Measurements from ENCODE around the gene PLAU. TPM values are rescaled to one million over a fixed set of nuclear protein-coding genes. Genes with fewer than 3 reads are reported as not detected.

PLAU gene
- total and polyA plus RNA-seq, 2 experiments from 2014 or later = 5.2 to 11.1 TPM

DNA sequence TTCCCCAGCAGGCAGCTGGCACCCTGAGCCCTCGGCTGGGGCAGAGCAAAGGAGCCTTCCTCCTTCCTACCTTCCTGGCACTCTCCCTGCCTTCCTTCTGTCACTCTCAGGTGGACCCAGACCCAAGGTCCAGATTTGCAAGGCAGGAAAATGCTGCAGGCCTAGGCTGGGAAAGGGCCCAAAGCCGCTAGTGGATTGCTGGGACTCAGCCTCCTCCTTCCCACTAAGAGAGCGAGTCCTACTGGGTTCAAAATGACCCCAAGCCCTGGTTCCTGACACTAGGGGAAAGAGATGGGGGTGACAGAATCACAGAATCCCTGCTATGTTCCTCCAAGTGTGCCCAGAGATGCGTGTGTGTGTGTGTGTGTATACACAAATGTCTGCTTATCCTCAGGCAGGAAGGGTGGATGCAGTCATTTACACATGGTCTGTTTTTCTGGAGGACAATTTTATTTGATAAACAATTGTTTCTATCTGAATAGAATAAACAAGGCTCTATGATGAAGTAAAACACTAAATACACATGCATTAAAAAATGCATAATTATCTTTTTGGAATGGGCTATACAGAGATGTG is 1.3 kb upstream of the PLAU start:
- Histone ChIP-seq H3K36me3 (replicated peaks; ENCODE audit: insufficient read depth, low read depth) (no peaks in the 10 kb centered on the region), H2AFZ (no peak overlapping the region), H3K4me2 (no peak overlapping the region)

DNA sequence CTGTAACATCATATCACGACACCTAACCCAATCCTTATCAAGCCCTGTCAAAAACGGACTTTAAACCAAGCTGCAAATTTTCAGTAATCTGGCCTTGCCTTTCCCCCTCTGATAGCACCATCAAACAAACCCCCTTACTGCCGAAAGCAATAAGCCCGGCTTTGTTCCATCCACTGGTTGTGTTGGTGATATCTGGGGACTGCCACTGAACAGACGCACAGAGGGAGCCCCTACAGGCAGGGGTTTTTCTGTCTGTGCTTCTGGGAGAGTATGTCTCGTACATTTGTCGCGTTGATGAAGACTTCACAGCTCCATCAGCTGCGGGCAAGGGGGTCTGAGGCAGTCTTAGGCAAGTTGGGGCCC is 550 bp upstream of the PLAU start:
- 24% methylated on average over 9 of the region's 9 CpGs for WGBS (ENCODE audit: low lambda C conversion rate, missing lambda C conversion rate)
- peak overlapping the region; percentile 99 for H3K4me2 ChIP-seq
- H3K79me2 ChIP-seq = no peaks in the 10 kb centered on the region
- peak overlapping the region; percentile 70 for H3K4me3 ChIP-seq
- peak overlapping the region; percentile 43 for H3K27ac ChIP-seq
- no peaks in the 10 kb centered on the region for H4K20me1 ChIP-seq (ENCODE audit: insufficient read depth, poor library complexity, severe bottlenecking)
- DNase-seq (ENCODE audit: low spot score) = no peak
- peaks cover 6% of the 10 kb centered on the region for H3K27me3 ChIP-seq
- H3K9me2 ChIP-seq (replicated peaks; ENCODE audit: insufficient read depth) = no peaks in the 10 kb centered on the region
- TF ChIP-seq, protein P1, sequence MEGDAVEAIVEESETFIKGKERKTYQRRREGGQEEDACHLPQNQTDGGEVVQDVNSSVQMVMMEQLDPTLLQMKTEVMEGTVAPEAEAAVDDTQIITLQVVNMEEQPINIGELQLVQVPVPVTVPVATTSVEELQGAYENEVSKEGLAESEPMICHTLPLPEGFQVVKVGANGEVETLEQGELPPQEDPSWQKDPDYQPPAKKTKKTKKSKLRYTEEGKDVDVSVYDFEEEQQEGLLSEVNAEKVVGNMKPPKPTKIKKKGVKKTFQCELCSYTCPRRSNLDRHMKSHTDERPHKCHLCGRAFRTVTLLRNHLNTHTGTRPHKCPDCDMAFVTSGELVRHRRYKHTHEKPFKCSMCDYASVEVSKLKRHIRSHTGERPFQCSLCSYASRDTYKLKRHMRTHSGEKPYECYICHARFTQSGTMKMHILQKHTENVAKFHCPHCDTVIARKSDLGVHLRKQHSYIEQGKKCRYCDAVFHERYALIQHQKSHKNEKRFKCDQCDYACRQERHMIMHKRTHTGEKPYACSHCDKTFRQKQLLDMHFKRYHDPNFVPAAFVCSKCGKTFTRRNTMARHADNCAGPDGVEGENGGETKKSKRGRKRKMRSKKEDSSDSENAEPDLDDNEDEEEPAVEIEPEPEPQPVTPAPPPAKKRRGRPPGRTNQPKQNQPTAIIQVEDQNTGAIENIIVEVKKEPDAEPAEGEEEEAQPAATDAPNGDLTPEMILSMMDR (IDR thresholded peaks at IDR 0.05; ENCODE audit: poor library complexity) = peak; percentile 11
- no peak for TF ChIP-seq EZH2phosphoT487 (IDR thresholded peaks at IDR 0.05; ENCODE audit: low read depth, severe bottlenecking, unreplicated experiment)
- peaks cover 48% of the 10 kb centered on the region for H3K4me1 ChIP-seq (ENCODE audit: insufficient read depth)
- H3K36me3 ChIP-seq (replicated peaks; ENCODE audit: insufficient read depth, low read depth) = no peaks in the 10 kb centered on the region
- H2AFZ ChIP-seq = peak overlapping the region; percentile 29
- H3K9me3 ChIP-seq (ENCODE audit: low read depth) = no peaks in the 10 kb centered on the region

More for the DNA sequence above, 1.3 kb upstream of the PLAU start:
- Histone ChIP-seq H3K27ac (peak overlapping the region; percentile 46), H4K20me1 (ENCODE audit: insufficient read depth, poor library complexity, severe bottlenecking) (no peaks in the 10 kb centered on the region), H3K79me2 (no peaks in the 10 kb centered on the region), H3K9me2 (replicated peaks; ENCODE audit: insufficient read depth) (no peaks in the 10 kb centered on the region), H3K27me3 (peaks cover 6% of the 10 kb centered on the region), H3K9me3 (ENCODE audit: low read depth) (no peaks in the 10 kb centered on the region), H3K4me1 (ENCODE audit: insufficient read depth) (peaks cover 48% of the 10 kb centered on the region), H3K4me3 (no peak overlapping the region)
- DNase-seq (ENCODE audit: low spot score) = no peak
- 89% methylated on average over 4 of the region's 4 CpGs for WGBS (ENCODE audit: low lambda C conversion rate, missing lambda C conversion rate)
- TF ChIP-seq, protein P1 (IDR thresholded peaks at IDR 0.05; ENCODE audit: poor library complexity) = no peak
- no peak for TF ChIP-seq EZH2phosphoT487 (IDR thresholded peaks at IDR 0.05; ENCODE audit: low read depth, severe bottlenecking, unreplicated experiment)
- TF ChIP-seq EZH2 (IDR thresholded peaks at IDR 0.05; ENCODE audit: borderline replicate concordance) = no peak

DNA sequence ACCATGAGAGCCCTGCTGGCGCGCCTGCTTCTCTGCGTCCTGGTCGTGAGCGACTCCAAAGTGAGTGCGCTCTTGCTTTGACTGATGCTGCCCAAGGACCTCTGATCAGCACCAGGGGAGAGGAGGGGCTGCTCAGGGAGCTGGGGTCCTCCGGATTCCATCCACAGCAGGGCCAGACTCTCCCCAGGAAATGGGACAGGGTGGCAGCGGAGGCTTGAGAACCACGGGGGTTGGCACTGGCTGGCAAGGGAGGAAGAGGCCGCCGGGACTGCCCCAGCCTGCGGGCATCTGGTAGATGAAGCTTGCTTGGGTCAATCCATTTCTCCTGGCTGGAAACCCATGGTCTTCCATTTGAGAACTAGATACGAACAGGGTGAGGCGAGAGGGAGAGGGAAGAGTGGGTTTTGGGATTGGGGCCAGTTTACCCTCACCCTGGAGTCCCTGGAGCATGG is 647 bp downstream of the PLAU start:
- H3K36me3 ChIP-seq (replicated peaks; ENCODE audit: insufficient read depth, low read depth) = no peaks in the 10 kb centered on the region
- peaks cover 6% of the 10 kb centered on the region for H3K27me3 ChIP-seq
- no peaks in the 10 kb centered on the region for H4K20me1 ChIP-seq (ENCODE audit: insufficient read depth, poor library complexity, severe bottlenecking)
- WGBS (ENCODE audit: low lambda C conversion rate, missing lambda C conversion rate) = 19% methylated on average over 14 of the region's 14 CpGs
- TF ChIP-seq EZH2 (IDR thresholded peaks at IDR 0.05; ENCODE audit: borderline replicate concordance) (no peak), EZH2phosphoT487 (IDR thresholded peaks at IDR 0.05; ENCODE audit: low read depth, severe bottlenecking, unreplicated experiment) (no peak)
- TF ChIP-seq, protein P1 (IDR thresholded peaks at IDR 0.05; ENCODE audit: poor library complexity) = no peak
- H3K79me2 ChIP-seq = no peaks in the 10 kb centered on the region
- no peak for DNase-seq (ENCODE audit: low spot score)
- no peaks in the 10 kb centered on the region for H3K9me3 ChIP-seq (ENCODE audit: low read depth)
- H3K27ac ChIP-seq = no peak overlapping the region
- H3K9me2 ChIP-seq (replicated peaks; ENCODE audit: insufficient read depth) = no peaks in the 10 kb centered on the region
- peaks cover 40% of the 10 kb centered on the region for H3K4me1 ChIP-seq (ENCODE audit: insufficient read depth)
- H3K4me3 ChIP-seq = peak overlapping the region; percentile 70
- H2AFZ ChIP-seq = peak overlapping the region; percentile 29
- H3K4me2 ChIP-seq = peak overlapping the region; percentile 99

All from hepatocyte (in vitro differentiated cells).